Measurements from ENCODE around the gene ADGRG6.

The ADGRG6 gene

GRCh38 chr6:142462260-142462659 lies 160.5 kb downstream of the ADGRG6 start:
- in situ Hi-C loops (cut with MboI; ENCODE audit: low pct_unique_long_range_greater_than_20kb, low sequenced_read_pairs, unreplicated experiment), result no loop called here
- no peak for TF ChIP-seq CTCF (IDR thresholded peaks at IDR 0.05; ENCODE audit: extremely low read depth, insufficient read depth, missing control alignments)
- DNase-seq (ENCODE audit: low spot score), result no peak

GRCh38 chr6:142463988-142464387 lies 162.2 kb downstream of the ADGRG6 start:
- no peak for DNase-seq (ENCODE audit: low spot score)
- in situ Hi-C loops (cut with MboI; ENCODE audit: low pct_unique_long_range_greater_than_20kb, low sequenced_read_pairs, unreplicated experiment), result no loop called here
- TF ChIP-seq CTCF (IDR thresholded peaks at IDR 0.05; ENCODE audit: extremely low read depth, insufficient read depth, missing control alignments), result no peak

- in situ Hi-C loops (cut with MboI; ENCODE audit: low pct_unique_long_range_greater_than_20kb, low sequenced_read_pairs, unreplicated experiment), result no loop called here
Observed at GRCh38 chr6:142469220-142469619, 167.4 kb downstream of the ADGRG6 start.

GRCh38 chr6:142470421-142470820 lies 168.6 kb downstream of the ADGRG6 start:
- TF ChIP-seq CTCF (IDR thresholded peaks at IDR 0.05; ENCODE audit: extremely low read depth, insufficient read depth, missing control alignments), result no peak
- DNase-seq (ENCODE audit: low spot score), result no peak
- in situ Hi-C loops (cut with MboI; ENCODE audit: low pct_unique_long_range_greater_than_20kb, low sequenced_read_pairs, unreplicated experiment), result no loop called here

More at GRCh38 chr6:142469220-142469619, 167.4 kb downstream of the ADGRG6 start:
- DNase-seq (ENCODE audit: low spot score), result no peak
- TF ChIP-seq CTCF (IDR thresholded peaks at IDR 0.05; ENCODE audit: extremely low read depth, insufficient read depth, missing control alignments), result no peak

- peak; percentile 32 for DNase-seq (ENCODE audit: low spot score)
- in situ Hi-C loops (cut with MboI; ENCODE audit: low pct_unique_long_range_greater_than_20kb, low sequenced_read_pairs, unreplicated experiment), result no loop called here
- peak; percentile 70 for TF ChIP-seq CTCF (IDR thresholded peaks at IDR 0.05; ENCODE audit: extremely low read depth, insufficient read depth, missing control alignments)
Observed at GRCh38 chr6:142474531-142475289, 172.9 kb downstream of the ADGRG6 start.

- DNase-seq (ENCODE audit: low spot score), result no peak
- TF ChIP-seq CTCF (IDR thresholded peaks at IDR 0.05; ENCODE audit: extremely low read depth, insufficient read depth, missing control alignments), result no peak
- in situ Hi-C loops (cut with MboI; ENCODE audit: low pct_unique_long_range_greater_than_20kb, low sequenced_read_pairs, unreplicated experiment), result no loop called here
Observed at GRCh38 chr6:142476452-142476851, 174.6 kb downstream of the ADGRG6 start.
